NCI-H82 (cell line): ENCODE results near the gene IGSF3.
"Not testable (repeated sequence)": the region's sequence is repeated elsewhere in the genome, so short reads cannot be mapped to it uniquely, and the experiment has no call there.

Experiments used
- DNase-seq: peaks from one replicate; lab custom pipeline; 2025; lab: John Stamatoyannopoulos, UW

IGSF3 gene

GRCh38 chr1:116595946-116596741 is 71.4 kb downstream of the IGSF3 start:
- DNase-seq: peak; percentile 37

GRCh38 chr1:116595065-116595840 is 72.3 kb downstream of the IGSF3 start:
- DNase-seq: not testable (repeated sequence)

- not testable (repeated sequence) for DNase-seq
Observed at GRCh38 chr1:116593977-116594376, 73.6 kb downstream of the IGSF3 start.

GRCh38 chr1:116593401-116593800 is 74.1 kb downstream of the IGSF3 start:
- DNase-seq: not testable (repeated sequence)

- not testable (repeated sequence) for DNase-seq
Observed at GRCh38 chr1:116591951-116592605, 75.5 kb downstream of the IGSF3 start.

- not testable (repeated sequence) for DNase-seq
Observed at GRCh38 chr1:116591006-116591950, 76.3 kb downstream of the IGSF3 start.

GRCh38 chr1:116590359-116591005 is 77.1 kb downstream of the IGSF3 start:
- DNase-seq: not testable (repeated sequence)

GRCh38 chr1:116589101-116589735 is 78.3 kb downstream of the IGSF3 start:
- not testable (repeated sequence) for DNase-seq

GRCh38 chr1:116587501-116588227 is 79.9 kb downstream of the IGSF3 start:
- DNase-seq: no peak

- DNase-seq: no peak
Observed at GRCh38 chr1:116586741-116587143, 80.8 kb downstream of the IGSF3 start.

GRCh38 chr1:116585886-116586285 is 81.6 kb downstream of the IGSF3 start:
- DNase-seq: no peak

- no peak for DNase-seq
Observed at GRCh38 chr1:116581323-116581885, 86.1 kb downstream of the IGSF3 start.

GRCh38 chr1:116580446-116581322 is 86.8 kb downstream of the IGSF3 start:
- DNase-seq: peak; percentile 19

GRCh38 chr1:116579259-116579875 is 88.2 kb downstream of the IGSF3 start:
- no peak for DNase-seq

GRCh38 chr1:116578581-116578980 is 89.0 kb downstream of the IGSF3 start:
- no peak for DNase-seq

- no peak for DNase-seq
Observed at GRCh38 chr1:116577759-116578314, 89.7 kb downstream of the IGSF3 start.

GRCh38 chr1:116574581-116575291 is 92.8 kb downstream of the IGSF3 start:
- DNase-seq: peak; percentile 81
